ENCODE results near the gene DDIT4. TPM values are rescaled to one million over a fixed set of nuclear protein-coding genes. Genes with fewer than 3 reads are reported as not detected.
A peak's percentile ranks its signal among the peaks of the same experiment; 100 is the strongest.

The DDIT4 gene
- total RNA-seq, 4 donors from 2014 or later, result 274 to 929 (median 421) TPM

DNA sequence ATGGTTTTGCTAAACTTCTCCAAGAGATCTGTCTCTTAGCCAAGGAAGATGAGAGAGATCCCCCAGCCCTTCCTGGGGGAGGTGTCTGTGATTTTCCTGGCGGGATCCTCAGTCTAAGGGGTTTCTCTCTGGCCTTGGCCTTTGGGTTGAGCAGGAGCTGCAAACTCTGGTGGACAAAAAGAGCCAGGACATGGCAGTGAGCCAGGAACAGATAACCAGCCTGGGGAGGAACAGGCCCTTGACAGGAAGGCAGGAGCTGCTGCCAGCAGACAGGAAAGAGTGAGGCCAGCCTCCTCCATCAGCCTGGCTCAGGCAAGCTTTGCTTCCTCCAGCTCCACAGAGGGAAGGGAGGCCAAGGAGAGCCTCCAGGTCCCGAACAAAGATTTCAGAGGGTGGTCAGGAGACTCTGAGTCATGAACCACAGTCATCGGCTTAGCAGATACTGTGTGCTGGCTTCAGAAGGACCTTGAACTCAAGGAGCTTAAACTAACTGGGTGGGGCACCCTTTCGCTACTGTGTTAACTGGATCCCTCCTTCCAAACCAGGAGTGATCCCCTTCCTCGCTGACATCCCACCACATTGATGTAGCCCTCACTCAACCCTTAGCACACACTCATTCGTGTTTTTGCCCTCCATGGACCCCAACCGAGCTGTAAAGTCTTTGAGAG, 34.7 kb downstream of the DDIT4 start:
- DNase-seq (ENCODE audit: low spot score in 2 of 2), result no peak
- TF ChIP-seq, protein P1, sequence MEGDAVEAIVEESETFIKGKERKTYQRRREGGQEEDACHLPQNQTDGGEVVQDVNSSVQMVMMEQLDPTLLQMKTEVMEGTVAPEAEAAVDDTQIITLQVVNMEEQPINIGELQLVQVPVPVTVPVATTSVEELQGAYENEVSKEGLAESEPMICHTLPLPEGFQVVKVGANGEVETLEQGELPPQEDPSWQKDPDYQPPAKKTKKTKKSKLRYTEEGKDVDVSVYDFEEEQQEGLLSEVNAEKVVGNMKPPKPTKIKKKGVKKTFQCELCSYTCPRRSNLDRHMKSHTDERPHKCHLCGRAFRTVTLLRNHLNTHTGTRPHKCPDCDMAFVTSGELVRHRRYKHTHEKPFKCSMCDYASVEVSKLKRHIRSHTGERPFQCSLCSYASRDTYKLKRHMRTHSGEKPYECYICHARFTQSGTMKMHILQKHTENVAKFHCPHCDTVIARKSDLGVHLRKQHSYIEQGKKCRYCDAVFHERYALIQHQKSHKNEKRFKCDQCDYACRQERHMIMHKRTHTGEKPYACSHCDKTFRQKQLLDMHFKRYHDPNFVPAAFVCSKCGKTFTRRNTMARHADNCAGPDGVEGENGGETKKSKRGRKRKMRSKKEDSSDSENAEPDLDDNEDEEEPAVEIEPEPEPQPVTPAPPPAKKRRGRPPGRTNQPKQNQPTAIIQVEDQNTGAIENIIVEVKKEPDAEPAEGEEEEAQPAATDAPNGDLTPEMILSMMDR (IDR thresholded peaks at IDR 0.05), result no peak
- TF ChIP-seq POLR2A (IDR thresholded peaks at IDR 0.05), result no peak
- no peak overlapping the region for H3K4me3 ChIP-seq (ENCODE audit: low read depth, poor library complexity, severe bottlenecking)
- intact Hi-C loops (cut with DNase I; ENCODE audit: low total_unique reads), result no loop called here
- WGBS, 2 donors, result 55 to 67% methylated on average over 7 of the region's 7 CpGs

DNA sequence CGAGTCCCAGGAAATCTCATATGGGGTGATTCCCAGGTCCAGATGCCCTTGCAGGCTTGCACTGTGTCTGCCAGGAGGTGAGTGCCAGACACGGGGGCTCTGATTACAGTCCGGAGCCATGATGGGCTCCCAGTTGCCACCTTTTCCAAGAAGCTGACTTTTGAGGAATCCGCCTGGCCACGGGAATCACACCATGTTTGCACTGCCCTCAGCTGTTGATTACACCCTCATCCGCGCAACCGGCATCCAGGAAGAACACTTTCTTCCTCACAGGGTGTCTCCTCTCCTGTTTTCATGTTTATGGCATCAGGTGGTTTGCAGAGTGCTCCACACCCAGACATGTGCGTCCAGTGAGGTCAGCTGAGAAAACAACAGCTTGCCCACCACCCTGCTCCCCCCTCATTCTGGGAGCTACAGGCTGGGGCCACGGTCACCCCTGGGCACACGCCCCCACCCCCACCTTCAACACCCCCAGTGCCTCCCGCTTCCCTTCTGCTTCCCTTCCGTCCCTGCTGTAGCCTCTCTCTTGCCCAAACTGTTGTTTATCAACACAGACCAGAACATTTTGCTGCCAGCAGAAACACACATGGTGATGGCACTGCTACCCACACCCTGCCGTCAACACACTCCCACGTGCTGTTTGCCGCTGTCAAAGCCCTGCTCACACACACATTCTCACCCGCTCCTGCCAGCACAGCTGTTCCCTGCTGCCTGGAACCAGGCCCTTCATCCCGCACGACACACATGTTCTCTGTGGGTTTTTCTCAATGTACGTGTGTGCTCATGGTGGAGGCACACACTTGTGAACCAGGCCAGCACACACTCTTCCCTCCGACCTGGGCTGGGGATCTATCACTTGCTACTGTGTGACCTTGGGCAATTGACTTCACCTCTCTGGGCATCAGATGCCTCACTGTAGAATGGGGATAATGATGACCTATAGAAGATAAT, 35.8 kb downstream of the DDIT4 start:
- intact Hi-C loops (cut with DNase I; ENCODE audit: low total_unique reads), result no loop called here
- 57 to 61% methylated on average over 21 of the region's 21 CpGs for WGBS, 2 donors
- H3K4me3 ChIP-seq (ENCODE audit: low read depth, poor library complexity, severe bottlenecking), result no peak overlapping the region
- peak in 1 of 2 donors; percentile 92 for DNase-seq (ENCODE audit: low spot score in 2 of 2)
- no peak for TF ChIP-seq POLR2A (IDR thresholded peaks at IDR 0.05)
- TF ChIP-seq, protein P1 (IDR thresholded peaks at IDR 0.05), result no peak

DNA sequence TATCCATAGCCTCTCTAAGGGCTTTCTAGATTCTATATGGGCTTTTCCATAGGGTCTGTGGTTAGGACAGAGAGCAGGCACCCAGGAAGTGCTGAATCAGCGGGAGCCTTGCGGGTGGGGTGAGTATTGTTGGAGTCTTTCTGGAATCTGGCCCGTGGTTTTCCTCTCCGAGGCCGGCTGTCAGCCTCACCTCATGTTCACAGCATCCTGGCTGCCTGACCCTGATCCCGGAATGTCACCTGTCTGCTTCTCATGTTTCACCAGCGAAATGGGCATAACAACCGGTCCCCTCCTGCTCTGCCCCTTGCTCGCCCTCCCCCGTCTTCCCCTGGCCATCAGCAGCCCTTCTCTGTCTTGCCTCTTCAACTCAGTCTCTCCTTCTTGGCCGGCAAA, 36.5 kb downstream of the DDIT4 start:
- no peak for TF ChIP-seq POLR2A (IDR thresholded peaks at IDR 0.05)
- TF ChIP-seq, protein P1 (IDR thresholded peaks at IDR 0.05), result no peak
- 50 to 55% methylated on average over 11 of the region's 11 CpGs for WGBS, 2 donors
- intact Hi-C loops (cut with DNase I; ENCODE audit: low total_unique reads), result no loop called here
- H3K4me3 ChIP-seq (ENCODE audit: low read depth, poor library complexity, severe bottlenecking), result no peak overlapping the region
- no peak for DNase-seq (ENCODE audit: low spot score in 2 of 2)

DNA sequence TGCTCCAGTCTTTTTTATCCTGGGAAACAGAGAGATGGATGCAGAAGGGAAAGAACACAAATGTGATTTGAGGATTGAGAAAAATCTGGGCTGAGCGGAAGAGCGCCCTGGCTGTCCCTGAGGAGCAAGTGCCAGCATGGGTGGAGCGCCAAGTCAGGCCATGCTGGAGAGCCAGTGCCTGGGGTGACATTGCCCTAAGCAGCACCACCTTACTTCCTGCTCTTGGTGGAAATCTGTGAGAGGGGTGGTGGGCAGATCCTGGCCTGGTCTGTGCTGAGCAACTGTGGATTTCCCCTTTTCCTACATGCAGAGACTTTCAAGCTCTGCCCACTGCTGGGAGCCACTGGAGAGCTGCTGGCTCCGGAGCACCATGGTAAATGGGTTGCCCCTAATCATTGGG, 36.9 kb downstream of the DDIT4 start:
- intact Hi-C loops (cut with DNase I; ENCODE audit: low total_unique reads), result no loop called here

DNA sequence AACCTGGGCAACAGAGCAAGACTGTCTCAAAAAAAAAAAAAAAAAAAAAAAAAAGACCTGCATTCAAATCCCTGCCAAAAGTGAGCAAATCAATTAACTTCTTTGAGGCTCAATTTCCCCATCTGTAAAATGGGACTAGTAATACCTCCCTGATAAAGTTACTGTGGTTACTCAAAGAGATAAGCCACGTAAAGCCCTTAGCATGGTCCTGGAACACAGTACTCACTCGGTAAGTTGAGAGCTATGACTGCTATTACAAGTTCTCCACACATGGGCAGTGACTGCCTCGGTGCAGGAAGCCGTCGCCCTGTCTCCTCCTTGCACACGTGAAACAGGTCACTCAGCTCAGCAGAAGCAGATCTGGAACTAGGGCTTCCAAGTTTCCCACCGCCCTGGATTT, 37.9 kb downstream of the DDIT4 start:
- H3K4me3 ChIP-seq (ENCODE audit: low read depth, poor library complexity, severe bottlenecking), result no peak overlapping the region
- TF ChIP-seq, protein P1 (IDR thresholded peaks at IDR 0.05), result no peak
- WGBS, 2 donors, result 87 to 93% methylated on average over 7 of the region's 7 CpGs
- DNase-seq (ENCODE audit: low spot score in 2 of 2), result no peak
- intact Hi-C loops (cut with DNase I; ENCODE audit: low total_unique reads), result no loop called here

More for the DNA sequence above, 36.9 kb downstream of the DDIT4 start:
- 67% methylated on average over 4 of the region's 4 CpGs for WGBS, 2 donors
- no peak for DNase-seq (ENCODE audit: low spot score in 2 of 2)
- TF ChIP-seq, protein P1 (IDR thresholded peaks at IDR 0.05), result no peak
- TF ChIP-seq POLR2A (IDR thresholded peaks at IDR 0.05), result no peak
- no peak overlapping the region for H3K4me3 ChIP-seq (ENCODE audit: low read depth, poor library complexity, severe bottlenecking)

Data from lower leg skin (tissue), 4 donors.